HEK293T (cell line): ENCODE data around the gene FBXW7.

Experiments
- CTCF ChIA-PET: fragments of 350-600 bp; formaldehyde crosslinking; extraction: SDS; loops from one replicate; lab custom pipeline; 2021; ENCODE audit warnings: antibody characterized with exemption, inconsistent platforms; lab: Yijun Ruan, JAX
- POLR2A ChIA-PET: fragments of 350-600 bp; formaldehyde crosslinking; extraction: SDS; loops from one replicate; lab custom pipeline; 2020; ENCODE audit warnings: antibody characterized with exemption, inconsistent platforms; lab: Yijun Ruan, JAX
- DNase-seq: peaks from one replicate; pipeline ENCODE4 v3.0.0; 2012; ENCODE audit warnings: mixed read lengths; ENCODE audit errors: extremely low spot score
- ARNT ChIP-seq: fragments of 450-650 bp; IDR thresholded peaks from 2 replicates; pipeline ENCODE4 v1.6.1; 2017; ENCODE audit warnings: mild to moderate bottlenecking
- BHLHE40 ChIP-seq: fragments of 450-650 bp; IDR thresholded peaks from 2 replicates; pipeline ENCODE4 v1.6.1; 2016; ENCODE audit warnings: mild to moderate bottlenecking, moderate library complexity, borderline replicate concordance
- CTBP1 ChIP-seq: fragments of 450-650 bp; IDR thresholded peaks from 2 replicates; pipeline ENCODE4 v1.6.1; 2016; ENCODE audit warnings: borderline replicate concordance
- ELF4 ChIP-seq: fragments of 450-650 bp; IDR thresholded peaks from 2 replicates; pipeline ENCODE4 v1.6.1; 2017; ENCODE audit warnings: antibody characterized with exemption
- FOXA1 ChIP-seq: fragments of 450-650 bp; IDR thresholded peaks from 2 replicates; pipeline ENCODE4 v1.6.1; 2016; ENCODE audit warnings: mild to moderate bottlenecking
- FOXK2 ChIP-seq: fragments of 450-650 bp; IDR thresholded peaks from 2 replicates; pipeline ENCODE4 v1.6.1; 2016; ENCODE audit warnings: mild to moderate bottlenecking
- FOXM1 ChIP-seq: fragments of 450-650 bp; IDR thresholded peaks from 2 replicates; pipeline ENCODE4 v1.6.1; 2017; ENCODE audit warnings: mild to moderate bottlenecking, borderline replicate concordance
- HDGF ChIP-seq: fragments of 450-650 bp; IDR thresholded peaks from 2 replicates; pipeline ENCODE4 v1.6.1; 2017; ENCODE audit warnings: antibody characterized with exemption, borderline replicate concordance
- L3MBTL2 ChIP-seq: fragments of 450-650 bp; conservative IDR thresholded peaks from 2 replicates; pipeline ENCODE4 v1.6.1; 2016; ENCODE audit warnings: mild to moderate bottlenecking
- LEF1 ChIP-seq: fragments of 450-650 bp; IDR thresholded peaks from 2 replicates; pipeline ENCODE4 v1.6.1; 2017; ENCODE audit warnings: mild to moderate bottlenecking, borderline replicate concordance
- NFRKB ChIP-seq: fragments of 450-650 bp; IDR thresholded peaks from 2 replicates; pipeline ENCODE4 v1.6.1; 2016; ENCODE audit warnings: mild to moderate bottlenecking, moderate library complexity
- PKNOX1 ChIP-seq: fragments of 450-650 bp; IDR thresholded peaks from 2 replicates; pipeline ENCODE4 v1.6.1; 2016
- SP1 ChIP-seq: fragments of 450-650 bp; IDR thresholded peaks from 2 replicates; pipeline ENCODE4 v1.6.1; 2017
- SUZ12 ChIP-seq: fragments of 450-650 bp; IDR thresholded peaks from 2 replicates; pipeline ENCODE4 v1.6.1; 2016; ENCODE audit warnings: mild to moderate bottlenecking
- TARDBP ChIP-seq: fragments of 450-650 bp; IDR thresholded peaks from 2 replicates; pipeline ENCODE4 v1.6.1; 2016
- ZNF384 ChIP-seq: fragments of 450-650 bp; IDR thresholded peaks from 2 replicates; pipeline ENCODE4 v1.6.1; 2016

FBXW7 gene

GRCh38 chr4:152536545-152537182 is 772 bp upstream of the FBXW7 start:
- ChIA-PET POLR2A (interaction anchor here (0.9 to 1.7 kb wide), 15 partner anchors 8 to 127 kb away, joined by 3 to 10 read pairs (median 4); no protein-coding TSS in a partner anchor), CTCF (interaction anchor here (1.3 kb wide), 1 partner anchor 36 kb away, joined by 5 read pairs; no protein-coding TSS in a partner anchor)
- TF ChIP-seq ZNF384 (no peak), L3MBTL2 (peak; percentile 90)
- peak; percentile 19 for DNase-seq

GRCh38 chr4:152535360-152535902 is 461 bp downstream of the FBXW7 start:
- CTCF ChIA-PET = interaction anchor here (1.0 kb wide), 1 partner anchor 126 kb away, joined by 3 read pairs; no protein-coding TSS in a partner anchor
- POLR2A ChIA-PET = interaction anchor here (0.6 to 1.7 kb wide), 17 partner anchors 9 to 100 kb away, joined by 3 to 10 read pairs (median 4); no protein-coding TSS in a partner anchor
- DNase-seq = peak; percentile 17
- TF ChIP-seq FOXA1 (no peak), NFRKB (no peak), SUZ12 (no peak), TARDBP (no peak), FOXM1 (0 out of 2 replicates have a peak, but pooled peaks have one; percentile 1)

GRCh38 chr4:152534541-152535359 is 1.1 kb downstream of the FBXW7 start:
- CTCF ChIA-PET = interaction anchor here (0.6 kb wide), 1 partner anchor 106 kb away, joined by 3 read pairs; no protein-coding TSS in a partner anchor
- POLR2A ChIA-PET = interaction anchor here (0.8 to 1.3 kb wide), 7 partner anchors 9 to 98 kb away, joined by 3 to 5 read pairs (median 3); no protein-coding TSS in a partner anchor
- no peak for TF ChIP-seq FOXA1
- TF ChIP-seq NFRKB = no peak
- no peak for TF ChIP-seq PKNOX1
- no peak for TF ChIP-seq SUZ12
- TF ChIP-seq ELF4 = no peak
- TF ChIP-seq CTBP1 = no peak
- TF ChIP-seq LEF1 = no peak
- peak; percentile 31 for DNase-seq

DNA sequence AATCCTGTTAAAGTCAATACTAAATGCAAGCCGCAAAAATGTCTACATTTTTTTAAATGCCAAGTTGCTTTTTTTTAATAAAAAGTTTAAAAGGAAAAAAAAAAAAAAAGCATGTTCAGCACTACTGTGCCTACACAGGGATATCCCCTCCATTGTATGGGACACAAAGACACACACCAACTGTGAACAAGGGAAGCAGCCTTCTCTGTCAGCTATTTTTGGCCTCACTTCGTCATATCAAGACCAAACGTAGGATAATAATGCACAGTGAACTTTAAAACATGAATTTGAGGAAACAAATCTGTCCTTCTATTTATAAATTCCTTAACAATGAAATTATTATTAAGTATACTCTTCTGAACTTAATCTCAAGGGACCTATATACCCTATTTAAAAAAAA is 4.4 kb downstream of the FBXW7 start:
- TF ChIP-seq FOXA1 (no peak), BHLHE40 (no peak), HDGF (no peak), NFRKB (no peak), ELF4 (no peak), CTBP1 (no peak), PKNOX1 (no peak), FOXM1 (no peak), ARNT (no peak), LEF1 (no peak), SUZ12 (no peak), L3MBTL2 (no peak), FOXK2 (no peak), ZNF384 (no peak), SP1 (no peak), TARDBP (no peak)
- POLR2A ChIA-PET = no interaction called here
- DNase-seq = no peak
- CTCF ChIA-PET = interaction anchor here (2.4 kb wide), 1 partner anchor 30 kb away, joined by 8 read pairs; no protein-coding TSS in a partner anchor

DNA sequence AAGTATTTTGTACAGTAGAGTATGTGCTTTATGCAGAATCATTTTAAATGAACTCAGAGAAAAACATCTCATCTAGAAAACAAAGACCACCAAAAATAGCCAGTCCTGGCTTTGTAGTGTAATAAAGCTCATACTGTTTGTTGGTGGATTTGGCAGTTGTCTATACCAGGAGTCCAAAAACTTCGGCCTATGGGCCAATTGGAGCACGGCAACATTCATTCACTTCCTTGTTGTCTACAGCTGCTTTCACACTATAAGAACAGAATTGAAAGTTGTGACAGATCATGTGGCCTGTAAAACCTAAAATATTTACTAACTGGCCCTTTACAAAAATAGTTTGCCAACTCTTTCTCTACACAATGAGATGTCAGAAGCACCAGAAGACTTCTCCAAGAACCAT is 5.3 kb downstream of the FBXW7 start:
- ChIA-PET POLR2A (no interaction called here), CTCF (interaction anchor here (0.6 to 2.4 kb wide), 3 partner anchors 29 to 111 kb away, joined by 3 to 8 read pairs (median 4); no protein-coding TSS in a partner anchor)
- no peak for TF ChIP-seq SP1
- no peak for TF ChIP-seq L3MBTL2
- TF ChIP-seq TARDBP = no peak
- no peak for TF ChIP-seq FOXA1
- TF ChIP-seq SUZ12 = no peak
- no peak for TF ChIP-seq ZNF384
- no peak for TF ChIP-seq FOXK2
- DNase-seq = no peak

- DNase-seq = no peak
- TF ChIP-seq ZNF384 = no peak
- TF ChIP-seq ARNT = no peak
- TF ChIP-seq NFRKB = no peak
- no peak for TF ChIP-seq LEF1
- TF ChIP-seq TARDBP = no peak
- no peak for TF ChIP-seq FOXA1
- no peak for TF ChIP-seq FOXK2
- no peak for TF ChIP-seq FOXM1
- TF ChIP-seq CTBP1 = no peak
- ChIA-PET POLR2A (interaction anchor here (0.6 kb wide), 1 partner anchor 109 kb away, joined by 3 read pairs; no protein-coding TSS in a partner anchor), CTCF (interaction anchor here (0.9 to 2.4 kb wide), 2 partner anchors 29 to 75 kb away, joined by 3 to 8 read pairs; no protein-coding TSS in a partner anchor)
Measured at GRCh38 chr4:152529880-152530279, 6.0 kb downstream of the FBXW7 start.

DNA sequence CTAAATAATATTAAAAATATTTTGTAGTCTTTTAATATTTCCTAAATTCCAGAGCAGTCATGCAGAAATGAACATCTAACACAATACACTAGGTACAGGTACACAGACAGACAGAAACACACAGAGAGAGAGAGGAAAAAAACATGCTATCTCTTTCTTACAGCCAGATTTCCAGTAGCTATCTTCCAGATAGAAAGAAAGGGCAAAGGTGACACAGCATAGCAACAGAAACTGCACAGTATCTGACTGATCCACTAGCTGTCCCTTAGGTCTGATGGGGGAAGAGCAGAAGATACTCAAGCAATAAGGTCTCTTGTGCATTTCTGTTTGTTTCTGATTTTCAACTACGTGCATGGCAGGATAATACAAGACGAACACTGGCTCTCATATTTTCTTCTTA is 7.8 kb downstream of the FBXW7 start:
- no peak for DNase-seq
- ChIA-PET POLR2A (no interaction called here), CTCF (no interaction called here)
- no peak for TF ChIP-seq TARDBP
- TF ChIP-seq LEF1 = no peak
- no peak for TF ChIP-seq L3MBTL2
- no peak for TF ChIP-seq PKNOX1
- no peak for TF ChIP-seq SUZ12
- no peak for TF ChIP-seq FOXA1
- TF ChIP-seq HDGF = no peak
- TF ChIP-seq ELF4 = no peak
- no peak for TF ChIP-seq FOXM1
- TF ChIP-seq SP1 = no peak
- TF ChIP-seq CTBP1 = no peak
- no peak for TF ChIP-seq BHLHE40
- TF ChIP-seq ARNT = no peak
- no peak for TF ChIP-seq ZNF384
- TF ChIP-seq NFRKB = no peak
- TF ChIP-seq FOXK2 = no peak
